HEK293T (cell line): ENCODE data around the gene WWOX.
"Not testable (repeated sequence)": the region's sequence is repeated elsewhere in the genome, so short reads cannot be mapped to it uniquely, and the experiment has no call there.

Source experiments
- CTCF ChIA-PET: fragments of 350-600 bp; formaldehyde crosslinking; extraction: SDS; loops from one replicate; lab custom pipeline; 2021; ENCODE audit warnings: antibody characterized with exemption, inconsistent platforms; lab: Yijun Ruan, JAX
- POLR2A ChIA-PET: fragments of 350-600 bp; formaldehyde crosslinking; extraction: SDS; loops from one replicate; lab custom pipeline; 2020; ENCODE audit warnings: antibody characterized with exemption, inconsistent platforms; lab: Yijun Ruan, JAX
- DNase-seq: peaks from one replicate; pipeline ENCODE4 v3.0.0; 2012; ENCODE audit warnings: mixed read lengths; ENCODE audit errors: extremely low spot score
- ARNT ChIP-seq: fragments of 450-650 bp; IDR thresholded peaks from 2 replicates; pipeline ENCODE4 v1.6.1; 2017; ENCODE audit warnings: mild to moderate bottlenecking
- BHLHE40 ChIP-seq: fragments of 450-650 bp; IDR thresholded peaks from 2 replicates; pipeline ENCODE4 v1.6.1; 2016; ENCODE audit warnings: mild to moderate bottlenecking, moderate library complexity, borderline replicate concordance
- CTBP1 ChIP-seq: fragments of 450-650 bp; IDR thresholded peaks from 2 replicates; pipeline ENCODE4 v1.6.1; 2016; ENCODE audit warnings: borderline replicate concordance
- ELF4 ChIP-seq: fragments of 450-650 bp; IDR thresholded peaks from 2 replicates; pipeline ENCODE4 v1.6.1; 2017; ENCODE audit warnings: antibody characterized with exemption
- FOXA1 ChIP-seq: fragments of 450-650 bp; IDR thresholded peaks from 2 replicates; pipeline ENCODE4 v1.6.1; 2016; ENCODE audit warnings: mild to moderate bottlenecking
- FOXK2 ChIP-seq: fragments of 450-650 bp; IDR thresholded peaks from 2 replicates; pipeline ENCODE4 v1.6.1; 2016; ENCODE audit warnings: mild to moderate bottlenecking
- FOXM1 ChIP-seq: fragments of 450-650 bp; IDR thresholded peaks from 2 replicates; pipeline ENCODE4 v1.6.1; 2017; ENCODE audit warnings: mild to moderate bottlenecking, borderline replicate concordance
- HDGF ChIP-seq: fragments of 450-650 bp; IDR thresholded peaks from 2 replicates; pipeline ENCODE4 v1.6.1; 2017; ENCODE audit warnings: antibody characterized with exemption, borderline replicate concordance
- L3MBTL2 ChIP-seq: fragments of 450-650 bp; conservative IDR thresholded peaks from 2 replicates; pipeline ENCODE4 v1.6.1; 2016; ENCODE audit warnings: mild to moderate bottlenecking
- LEF1 ChIP-seq: fragments of 450-650 bp; IDR thresholded peaks from 2 replicates; pipeline ENCODE4 v1.6.1; 2017; ENCODE audit warnings: mild to moderate bottlenecking, borderline replicate concordance
- NFRKB ChIP-seq: fragments of 450-650 bp; IDR thresholded peaks from 2 replicates; pipeline ENCODE4 v1.6.1; 2016; ENCODE audit warnings: mild to moderate bottlenecking, moderate library complexity
- PKNOX1 ChIP-seq: fragments of 450-650 bp; IDR thresholded peaks from 2 replicates; pipeline ENCODE4 v1.6.1; 2016
- SP1 ChIP-seq: fragments of 450-650 bp; IDR thresholded peaks from 2 replicates; pipeline ENCODE4 v1.6.1; 2017
- SUZ12 ChIP-seq: fragments of 450-650 bp; IDR thresholded peaks from 2 replicates; pipeline ENCODE4 v1.6.1; 2016; ENCODE audit warnings: mild to moderate bottlenecking
- TARDBP ChIP-seq: fragments of 450-650 bp; IDR thresholded peaks from 2 replicates; pipeline ENCODE4 v1.6.1; 2016
- ZNF384 ChIP-seq: fragments of 450-650 bp; IDR thresholded peaks from 2 replicates; pipeline ENCODE4 v1.6.1; 2016

WWOX gene

GRCh38 chr16:78689536-78689935, 590.1 kb downstream of the WWOX start:
- no peak for DNase-seq
- CTCF ChIA-PET = interaction anchor here (0.7 kb wide), 1 partner anchor 79 kb away, joined by 3 read pairs; no protein-coding TSS in a partner anchor
- no peak for TF ChIP-seq CTBP1
- TF ChIP-seq NFRKB = no peak
- TF ChIP-seq HDGF = no peak
- TF ChIP-seq FOXM1 = no peak
- TF ChIP-seq ELF4 = no peak
- no peak for TF ChIP-seq L3MBTL2
- no peak for TF ChIP-seq FOXK2
- no peak for TF ChIP-seq FOXA1
- POLR2A ChIA-PET = no interaction called here

GRCh38 chr16:78690510-78690909, 591.1 kb downstream of the WWOX start:
- CTCF ChIA-PET = no interaction called here
- DNase-seq = no peak
- POLR2A ChIA-PET = no interaction called here
- TF ChIP-seq HDGF (no peak), LEF1 (no peak), SP1 (no peak), ZNF384 (no peak)

GRCh38 chr16:78691746-78692145, 592.3 kb downstream of the WWOX start:
- DNase-seq, CTCF ChIA-PET, POLR2A ChIA-PET: not testable (repeated sequence)

- no peak for TF ChIP-seq LEF1
- TF ChIP-seq HDGF = no peak
- no peak for TF ChIP-seq ARNT
- TF ChIP-seq CTBP1 = no peak
- no peak for TF ChIP-seq NFRKB
- no peak for TF ChIP-seq FOXK2
- TF ChIP-seq PKNOX1 = no peak
- ChIA-PET POLR2A (no interaction called here), CTCF (no interaction called here)
- no peak for DNase-seq
Observed at GRCh38 chr16:78693496-78693895, 594.0 kb downstream of the WWOX start.

- POLR2A ChIA-PET = no interaction called here
- TF ChIP-seq HDGF (no peak), FOXA1 (no peak), ZNF384 (no peak), TARDBP (no peak), PKNOX1 (no peak), NFRKB (no peak), BHLHE40 (no peak), SUZ12 (no peak), SP1 (no peak), ELF4 (no peak), CTBP1 (no peak), L3MBTL2 (no peak), FOXM1 (no peak), ARNT (no peak), LEF1 (no peak), FOXK2 (no peak)
- CTCF ChIA-PET = no interaction called here
Observed at GRCh38 chr16:78694414-78694813, 595.0 kb downstream of the WWOX start.

GRCh38 chr16:78695391-78695790, 595.9 kb downstream of the WWOX start:
- no peak for DNase-seq
- CTCF ChIA-PET = no interaction called here
- POLR2A ChIA-PET = no interaction called here
- no peak for TF ChIP-seq PKNOX1
- no peak for TF ChIP-seq ZNF384
- TF ChIP-seq SUZ12 = no peak
- no peak for TF ChIP-seq LEF1
- no peak for TF ChIP-seq SP1
- no peak for TF ChIP-seq FOXK2
- TF ChIP-seq FOXA1 = no peak
- no peak for TF ChIP-seq FOXM1
- no peak for TF ChIP-seq BHLHE40
- TF ChIP-seq CTBP1 = no peak
- TF ChIP-seq TARDBP = no peak
- TF ChIP-seq ARNT = no peak
- no peak for TF ChIP-seq HDGF
- TF ChIP-seq L3MBTL2 = no peak

More at GRCh38 chr16:78694414-78694813, 595.0 kb downstream of the WWOX start:
- no peak for DNase-seq

- ChIA-PET POLR2A (no interaction called here), CTCF (interaction anchor here (0.6 kb wide), 1 partner anchor 187 kb away, joined by 3 read pairs; no protein-coding TSS in a partner anchor)
- no peak for DNase-seq
- no peak for TF ChIP-seq ZNF384
- TF ChIP-seq FOXM1 = no peak
- TF ChIP-seq CTBP1 = no peak
- TF ChIP-seq FOXA1 = no peak
- no peak for TF ChIP-seq PKNOX1
- TF ChIP-seq ARNT = no peak
- TF ChIP-seq NFRKB = no peak
- TF ChIP-seq LEF1 = no peak
- TF ChIP-seq SP1 = no peak
- no peak for TF ChIP-seq ELF4
- TF ChIP-seq SUZ12 = no peak
- no peak for TF ChIP-seq L3MBTL2
- TF ChIP-seq BHLHE40 = no peak
Observed at GRCh38 chr16:78696797-78697196, 597.3 kb downstream of the WWOX start.
